K562 (cell line): Measurements from ENCODE around the gene FAM149A. TPM values are rescaled to one million over a fixed set of nuclear protein-coding genes. Genes with fewer than 3 reads are reported as not detected.

Experiments
- ATAC-seq: fragments of 200-7000 bp; cut with Tn5 transposase; 3 replicates; pipeline ENCODE4 v1.9.1; 2020; ENCODE audit warnings: moderate library complexity
- BruUV-seq: library from RNA; stranded (reverse); fragments of 400-500 nt; replicated peaks from 2 replicates; lab custom pipeline; 2021; lab: Mats Ljungman, UMichigan
- CTCF ChIA-PET: fragments of 300-600 bp; formaldehyde crosslinking; extraction: SDS; loops from one replicate; lab custom pipeline; 2021; ENCODE audit warnings: low intra/inter-chr PET ratio; lab: Yijun Ruan, JAX
- POLR2A ChIA-PET: fragments of 300-600, 350-650 bp; sonication (Branson Sonifier 250); formaldehyde crosslinking; extraction: SDS; loops from one replicate; lab custom pipeline; 2021; ENCODE audit warnings: antibody characterized with exemption, inconsistent platforms; lab: Yijun Ruan, JAX
- DNase-seq, 4 experiments: peaks; one replicate each; pipeline versions ENCODE4 v3.0.0 to v3.0.0-alpha.2; 2011 to 2018; ENCODE audit warnings: low spot score in 3 of 4, mixed read lengths in 3 of 4; ENCODE audit errors: extremely low read depth in 1 of 4
- FAIRE-seq: peaks from 2 replicates; lab custom pipeline; 2011; peaks lifted over from hg19 to GRCh38; lab: Jason Lieb, UNC
- H2AFZ ChIP-seq: 2 replicates; pipeline ENCODE4 v1.6.0; 2011; ENCODE audit warnings: low read depth, low read length, control low read depth, inconsistent platforms
- H3K27ac ChIP-seq: fragments of 200-600 bp; 3 replicates; pipeline ENCODE4 v1.8.0; 2011; ENCODE audit warnings: low read depth, mild to moderate bottlenecking, control low read depth, inconsistent platforms, low read length, moderate library complexity, mixed read lengths; ENCODE audit errors: extremely low read depth
- H3K27me3 ChIP-seq, 2 experiments: fragments of 300-600 bp in 1 of 2; 2 replicates in 1 of 2; 3 replicates in 1 of 2; pipeline versions ENCODE4 v1.6.0 to v1.8.0; 2011; ENCODE audit warnings: inconsistent platforms in 2 of 2, low read length in 2 of 2, mild to moderate bottlenecking in 1 of 2, mixed read lengths in 1 of 2, moderate library complexity in 1 of 2; ENCODE audit not compliant: control insufficient read depth in 2 of 2, insufficient read depth in 2 of 2
- H3K36me3 ChIP-seq: fragments of 300-600 bp; 3 replicates; pipeline ENCODE4 v1.8.0; 2011; ENCODE audit warnings: mild to moderate bottlenecking, low read length, inconsistent platforms; ENCODE audit not compliant: control insufficient read depth, insufficient read depth
- H3K4me1 ChIP-seq, 2 experiments: fragments of 200-600 bp in 1 of 2; replicated peaks in 1 of 2; 2 replicates in 1 of 2; 3 replicates in 1 of 2; pipeline versions ENCODE4 v1.5.1 to v1.8.0; 2011; ENCODE audit warnings: inconsistent platforms in 2 of 2, low read length in 2 of 2, mild to moderate bottlenecking in 1 of 2, mixed read lengths in 1 of 2, moderate library complexity in 1 of 2; ENCODE audit not compliant: control insufficient read depth in 2 of 2, insufficient read depth in 2 of 2
- H3K4me2 ChIP-seq: 2 replicates; pipeline ENCODE4 v1.6.1; 2011; ENCODE audit warnings: low read length, control low read depth, inconsistent platforms, mixed read lengths; ENCODE audit not compliant: insufficient read depth
- H3K4me3 ChIP-seq: fragments of 200-600 bp; sonication (generic), shearing (Covaris generic); 2 replicates; pipeline ENCODE4 v1.5.1; 2016; ENCODE audit warnings: control low read depth, inconsistent platforms
- H3K79me2 ChIP-seq: fragments of 200-600 bp; 3 replicates; pipeline ENCODE4 v1.8.0; 2011; ENCODE audit warnings: low read length, inconsistent platforms; ENCODE audit not compliant: control insufficient read depth, insufficient read depth
- H3K9ac ChIP-seq, 2 experiments: 2 replicates each; pipeline versions ENCODE4 v1.6.0 to v1.6.1; 2011; ENCODE audit warnings: low read depth in 2 of 2, low read length in 2 of 2, control low read depth in 1 of 2, inconsistent platforms in 1 of 2, mild to moderate bottlenecking in 1 of 2, mixed read lengths in 1 of 2; ENCODE audit not compliant: insufficient read depth in 1 of 2
- H3K9me1 ChIP-seq: one replicate; pipeline ENCODE4 v1.6.0; 2011; ENCODE audit warnings: inconsistent platforms, mild to moderate bottlenecking, low read length, moderate library complexity; ENCODE audit not compliant: control insufficient read depth, insufficient read depth
- H3K9me3 ChIP-seq: replicated peaks from 2 replicates; pipeline ENCODE4 v1.5.1; 2011; ENCODE audit warnings: low read depth, low read length, inconsistent platforms; ENCODE audit not compliant: control insufficient read depth, insufficient read depth
- H4K20me1 ChIP-seq: replicated peaks from 2 replicates; pipeline ENCODE4 v1.6.1; 2011; ENCODE audit warnings: low read length, inconsistent platforms, mixed read lengths; ENCODE audit not compliant: control insufficient read depth, insufficient read depth
- ATF2 ChIP-seq: sonication (generic); formaldehyde crosslinking; IDR thresholded peaks from 2 replicates; pipeline ENCODE4 v1.8.1; 2022; ENCODE audit warnings: missing genetic modification reagents
- ATF3 ChIP-seq, 2 experiments: fragments of 450-650 bp in 1 of 2; sonication (generic) in 1 of 2; formaldehyde crosslinking in 1 of 2; IDR thresholded peaks in 1 of 2; conservative IDR thresholded peaks in 1 of 2; 2 replicates each; pipeline versions ENCODE4 v1.6.1 to v1.8.1; 2016 to 2023; ENCODE audit warnings: mild to moderate bottlenecking in 2 of 2, moderate library complexity in 2 of 2, inconsistent platforms in 1 of 2, missing genetic modification reagents in 1 of 2
- HDAC6 ChIP-seq: IDR thresholded peaks from 2 replicates; pipeline ENCODE4 v1.6.1; 2012; ENCODE audit warnings: low read depth, mild to moderate bottlenecking, control low read depth, inconsistent platforms, low read length, moderate library complexity
- IRF1 ChIP-seq: sonication (generic); formaldehyde crosslinking; IDR thresholded peaks from 2 replicates; pipeline ENCODE4 v1.8.0; 2022; ENCODE audit warnings: missing genetic modification reagents, mild to moderate bottlenecking, borderline replicate concordance
- NFIC ChIP-seq: fragments of 450-650 bp; IDR thresholded peaks from 2 replicates; pipeline ENCODE4 v1.6.1; 2017; ENCODE audit warnings: mild to moderate bottlenecking, inconsistent platforms
- NFIX ChIP-seq: fragments of 250-450 bp; sonication (Bioruptor Pico); IDR thresholded peaks from 2 replicates; pipeline ENCODE4 v1.4.0; 2020; ENCODE audit warnings: low read depth, mild to moderate bottlenecking, moderate library complexity
- POLR2G ChIP-seq: fragments of 200-400 bp; formaldehyde crosslinking; IDR thresholded peaks from 2 replicates; pipeline ENCODE4 v1.6.1; 2017; ENCODE audit warnings: low read depth, mild to moderate bottlenecking, antibody characterized with exemption, low read length, moderate library complexity
- POU5F1 ChIP-seq: fragments of 150-350 bp; IDR thresholded peaks from 2 replicates; pipeline ENCODE4 v1.6.1; 2014; ENCODE audit warnings: borderline replicate concordance, low read length, low read depth, mild to moderate bottlenecking; ENCODE audit not compliant: partially characterized antibody
- ZFPM2 ChIP-seq: fragments of 250-450 bp; sonication (Bioruptor Pico); IDR thresholded peaks from 2 replicates; pipeline ENCODE4 v1.5.1; 2022; ENCODE audit warnings: mild to moderate bottlenecking
- ZNF224 ChIP-seq: sonication (generic); formaldehyde crosslinking; IDR thresholded peaks from 2 replicates; pipeline ENCODE4 v1.8.0; 2022; ENCODE audit warnings: mild to moderate bottlenecking, missing genetic modification reagents
- ZNF785 ChIP-seq: fragments of 250-450 bp; sonication (Bioruptor Pico); IDR thresholded peaks from 2 replicates; pipeline ENCODE4 v1.4.0; 2020; ENCODE audit warnings: mild to moderate bottlenecking
- WGBS: fragments of 100-300 bp; shearing (Covaris generic); methylation state at CpG from one replicate; pipeline ENCODE4 v1.1.6; 2016; ENCODE audit warnings: low coverage, mixed read lengths; ENCODE audit not compliant: insufficient coverage; ENCODE audit errors: missing lambda C conversion rate; 5-methylcytosine and 5-hydroxymethylcytosine counted together
- in situ Hi-C: fragments of 300-500 bp; cut with MboI; formaldehyde crosslinking; loops from 4 replicates; pipeline ENCODE4 v1.15.0; 2018; ENCODE audit warnings: inconsistent platforms, mixed read lengths
- intact Hi-C: fragments of 100-400 bp; cut with micrococcal nuclease; formaldehyde crosslinking; loops from 2 replicates; pipeline ENCODE4 v1.14.2; 2022
- polyA plus RNA-seq, 8 experiments: library from polyadenylated mRNA; depleted of rRNA in 4 of 8; stranded (reverse) in 5 of 8; unstranded in 3 of 8; fragments of >200 nt; fragmentation: Nextera tagmentation in 2 of 8; fragmentation: Illumina TruSeq in 1 of 8; extraction: Ambion mirVana in 2 of 8; extraction: Trizol in 1 of 8; gene quantifications; 2 replicates each; pipeline versions ENCODE4 v1.2.1 to v1.2.3, GENCODE V29; 2011 to 2014; ENCODE audit warnings: inconsistent platforms in 1 of 8, missing spikeins in 1 of 8
- total RNA-seq, 7 experiments: library from RNA; depleted of rRNA in 6 of 7; stranded (reverse); fragments of >200 nt in 6 of 7; fragmentation: Illumina TruSeq in 2 of 7; extraction: Trizol in 2 of 7; gene quantifications; 2 replicates each; pipeline versions ENCODE4 v1.2.1 to v1.2.3, GENCODE V29; 2011 to 2021; ENCODE audit warnings: low replicate concordance in 1 of 7
- TF ChIP-seq, protein P1 (sequence below): fragments of 450-650 bp; IDR thresholded peaks from 2 replicates; pipeline ENCODE4 v1.6.1; 2016; ENCODE audit warnings: antibody characterized with exemption

The FAM149A gene
- total and polyA plus RNA-seq, 9 of the 15 experiments (the other 6 are each of a cell fraction or from before 2014, with no cell fraction given) = not detected

DNA sequence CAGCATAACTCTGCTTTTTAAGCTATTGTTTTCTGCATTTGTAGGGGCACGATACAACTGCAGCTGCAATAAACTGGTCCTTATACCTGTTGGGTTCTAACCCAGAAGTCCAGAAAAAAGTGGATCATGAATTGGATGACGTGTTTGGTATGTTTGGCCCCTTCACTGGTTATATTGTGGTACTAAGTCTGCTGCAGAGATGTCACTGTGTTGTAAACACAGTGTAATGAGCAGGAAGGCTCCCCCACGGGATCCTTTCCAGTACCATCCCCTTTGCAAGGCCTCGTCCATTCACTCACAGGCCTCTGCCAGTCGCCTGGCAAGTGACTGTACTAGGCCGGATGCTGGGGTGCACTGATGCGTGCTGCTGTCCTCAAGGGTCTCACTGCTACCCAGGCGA is 100.7 kb downstream of the FAM149A start (continued):
- TF ChIP-seq ATF2 = no peak

GRCh38 chr4:186216465-186217024 is 112.0 kb downstream of the FAM149A start:
- H3K4me3 ChIP-seq = no peak overlapping the region
- H3K36me3 ChIP-seq = no peaks in the 10 kb centered on the region
- ATAC-seq (no peak), DNase-seq (no peak), FAIRE-seq (no peak)
- intact Hi-C loops (no loop called here), in situ Hi-C loops (no loop called here)
- H3K27me3 ChIP-seq = no peaks in the 10 kb centered on the region; a peak in 1 of 5 replicates
- CTCF ChIA-PET = no interaction called here
- TF ChIP-seq, protein P1, sequence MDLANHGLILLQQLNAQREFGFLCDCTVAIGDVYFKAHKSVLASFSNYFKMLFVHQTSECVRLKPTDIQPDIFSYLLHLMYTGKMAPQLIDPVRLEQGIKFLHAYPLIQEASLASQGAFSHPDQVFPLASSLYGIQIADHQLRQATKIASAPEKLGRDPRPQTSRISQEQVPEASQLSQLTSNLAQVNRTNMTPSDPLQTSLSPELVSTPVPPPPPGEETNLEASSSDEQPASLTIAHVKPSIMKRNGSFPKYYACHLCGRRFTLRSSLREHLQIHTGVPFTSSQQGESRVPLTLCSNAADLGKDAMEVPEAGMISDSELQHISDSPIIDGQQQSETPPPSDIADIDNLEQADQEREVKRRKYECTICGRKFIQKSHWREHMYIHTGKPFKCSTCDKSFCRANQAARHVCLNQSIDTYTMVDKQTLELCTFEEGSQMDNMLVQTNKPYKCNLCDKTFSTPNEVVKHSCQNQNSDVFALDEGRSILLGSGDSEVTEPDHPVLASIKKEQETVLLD = no peak
- TF ChIP-seq ZFPM2 (CRISPR knock-in tag) = no peak
- no peak for TF ChIP-seq ZNF785 (CRISPR knock-in tag)
- TF ChIP-seq IRF1 (CRISPR knock-in tag) = no peak
- TF ChIP-seq POU5F1 = no peak
- no peak for TF ChIP-seq ATF3 (IDR thresholded peaks at IDR 0.05)
- no peak for TF ChIP-seq ATF3 (CRISPR knock-in tag; conservative IDR thresholded peaks at IDR 0.05)
- no peak for TF ChIP-seq HDAC6
- TF ChIP-seq ZNF224 (CRISPR knock-in tag) = no peak
- TF ChIP-seq NFIX (CRISPR knock-in tag) = peak; percentile 68
- TF ChIP-seq POLR2G = no peak
- peak; percentile 94 for TF ChIP-seq NFIC
- H3K27ac ChIP-seq = no peak overlapping the region
- 3% methylated on average over 8 of the region's 8 CpGs for WGBS
- no peaks in the 10 kb centered on the region for H3K4me1 ChIP-seq
- H3K9ac ChIP-seq = no peak overlapping the region
- no peaks in the 10 kb centered on the region for H3K9me1 ChIP-seq
- POLR2A ChIA-PET = no interaction called here
- no peaks in the 10 kb centered on the region for H3K9me3 ChIP-seq
- no peak overlapping the region for H3K4me2 ChIP-seq
- no TSS peak for BruUV-seq
- H2AFZ ChIP-seq = no peak overlapping the region
- no peaks in the 10 kb centered on the region for H4K20me1 ChIP-seq
- H3K79me2 ChIP-seq = no peaks in the 10 kb centered on the region
